T47D (cell line): Measurements from ENCODE around the gene NREP.

Experiments
- DNase-seq, 2 experiments: peaks; one replicate each; pipeline versions ENCODE4 v3.0.0 to v3.0.0-alpha.2; 2011 to 2012; ENCODE audit warnings: low read depth in 1 of 2, low spot score in 1 of 2
- JUND ChIP-seq: IDR thresholded peaks from 2 replicates; pipeline ENCODE4 v1.6.1; 2012; ENCODE audit warnings: low read depth
- in situ Hi-C: cut with HindIII; loops from 2 replicates; pipeline ENCODE4 v1.10.0; 2016; ENCODE audit warnings: low sequenced_read_pairs, low pct_unique_long_range_greater_than_20kb

NREP gene, protein sequence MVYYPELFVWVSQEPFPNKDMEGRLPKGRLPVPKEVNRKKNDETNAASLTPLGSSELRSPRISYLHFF

DNA sequence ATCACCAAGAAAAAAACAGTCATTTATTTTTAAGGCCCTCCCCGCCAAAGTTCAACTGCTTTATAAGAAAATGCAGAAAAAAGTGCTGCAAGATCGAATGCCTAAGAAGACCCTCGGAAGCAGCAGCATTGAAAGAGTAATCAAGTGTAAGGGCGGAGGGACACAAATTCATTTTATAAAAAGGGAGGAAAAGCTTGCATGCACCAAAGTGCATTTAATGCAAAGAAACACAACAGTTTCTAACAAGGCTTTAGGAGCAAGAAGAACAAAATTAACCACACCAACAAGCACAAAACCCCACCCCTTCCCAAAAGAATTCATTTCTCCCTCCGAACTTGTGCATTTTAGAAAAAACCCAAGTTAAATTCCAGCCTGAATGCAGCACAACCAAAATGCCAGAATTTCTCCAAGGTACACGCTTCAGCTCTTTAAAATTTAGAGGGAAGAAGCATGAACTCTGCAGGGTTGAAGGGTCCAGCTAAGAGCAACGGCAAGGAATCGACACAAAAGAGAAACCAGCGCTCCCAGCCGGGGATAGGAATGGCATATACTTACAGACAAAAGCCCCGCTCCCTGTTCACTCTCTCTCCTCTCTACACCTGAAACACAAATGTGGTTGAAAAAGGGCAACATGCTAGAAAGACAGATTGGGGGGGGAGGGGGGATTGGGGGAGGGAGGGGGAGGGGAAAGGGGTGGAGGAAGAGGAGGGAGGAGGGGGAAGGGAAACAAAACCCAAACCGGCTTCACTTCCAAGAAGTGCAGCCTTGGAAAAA is at the start of gene NREP:
TSS of gene NREP (minus strand) at position 614 of the 774 bp plus-strand sequence. CDS start 1,422 bp downstream, outside the sequence.
- DNase-seq = peak in 1 of 2 experiments; percentile 28
- in situ Hi-C loops = no loop called here
- TF ChIP-seq JUND = no peak

GRCh38 chr5:111806753-111807152 is 49.8 kb upstream of the NREP start:
- no peak for DNase-seq
- in situ Hi-C loops = no loop called here
- no peak for TF ChIP-seq JUND

- in situ Hi-C loops = no loop called here
- TF ChIP-seq JUND = no peak
- DNase-seq = no peak
These were observed 49.2 kb upstream of the NREP start for GRCh38 chr5:111806156-111806555.

DNA sequence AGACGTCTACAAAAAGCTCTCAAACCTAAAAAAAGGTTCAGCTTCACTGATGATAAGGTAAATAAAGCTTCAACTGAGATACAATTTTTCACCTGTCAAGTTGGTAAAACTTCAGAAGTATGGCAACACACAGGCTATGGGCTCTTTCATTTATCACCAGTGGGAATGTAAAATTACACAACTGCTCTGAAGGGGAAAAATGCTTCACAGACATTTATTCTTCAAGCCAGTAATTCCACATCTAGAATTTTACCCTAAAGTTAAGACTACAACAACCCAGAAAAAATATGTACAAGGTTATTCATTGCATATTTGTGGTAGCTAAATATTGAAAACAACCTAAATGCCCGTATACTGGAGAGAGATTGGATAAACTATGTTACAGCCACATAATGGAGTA is 48.1 kb upstream of the NREP start:
- no peak for TF ChIP-seq JUND
- DNase-seq = no peak
- in situ Hi-C loops = no loop called here

DNA sequence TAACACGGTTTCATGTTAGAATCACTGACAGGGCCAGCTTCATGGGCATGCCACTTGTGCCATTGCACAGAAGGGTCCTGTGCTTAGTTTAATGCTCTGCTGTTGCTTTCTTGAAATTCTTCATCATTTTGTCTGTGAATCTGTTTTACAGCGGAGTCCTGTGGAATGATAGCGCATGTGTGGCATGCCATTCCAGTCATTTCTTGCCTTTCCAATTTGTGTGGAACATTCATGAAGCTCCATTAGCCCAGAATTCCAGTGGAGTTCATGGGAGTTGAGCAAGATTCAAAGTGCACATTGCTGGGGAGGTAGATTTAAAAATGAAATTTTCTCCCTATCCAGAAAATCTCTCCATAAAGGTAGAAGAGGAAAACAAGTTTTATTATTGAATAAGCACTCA is 43.4 kb upstream of the NREP start:
- no peak for TF ChIP-seq JUND
- in situ Hi-C loops = no loop called here
- DNase-seq = no peak

GRCh38 chr5:111795142-111795541 is 38.1 kb upstream of the NREP start:
- DNase-seq = peak in 1 of 2 experiments; percentile 10
- no peak for TF ChIP-seq JUND
- in situ Hi-C loops = no loop called here

GRCh38 chr5:111792471-111793058 is 35.6 kb upstream of the NREP start:
- no peak for DNase-seq
- in situ Hi-C loops = no loop called here
- TF ChIP-seq JUND = no peak

- peak in 1 of 2 experiments; percentile 45 for DNase-seq
- in situ Hi-C loops = no loop called here
- no peak for TF ChIP-seq JUND
These were observed 33.3 kb upstream of the NREP start for GRCh38 chr5:111790295-111790694.

DNA sequence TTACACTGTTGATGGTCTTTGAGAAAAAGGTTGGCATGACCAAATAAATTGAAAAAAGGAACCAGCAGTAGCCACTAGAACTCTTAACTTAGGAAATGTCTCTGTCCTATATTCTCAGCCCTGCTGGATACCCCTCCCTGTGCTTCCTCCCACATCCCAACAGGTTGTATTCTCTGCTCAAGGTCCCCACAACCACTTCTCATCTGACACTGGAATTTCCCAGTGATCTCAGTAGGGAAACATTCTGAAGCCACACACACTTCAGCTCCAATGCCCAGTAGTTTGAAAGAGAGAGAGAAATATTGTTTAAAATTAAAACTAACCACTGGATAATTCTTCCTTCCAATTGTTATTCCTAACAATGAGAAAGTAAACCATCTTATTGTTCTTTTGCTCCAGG is 30.0 kb upstream of the NREP start:
- no peak for TF ChIP-seq JUND
- in situ Hi-C loops = no loop called here
- no peak for DNase-seq

DNA sequence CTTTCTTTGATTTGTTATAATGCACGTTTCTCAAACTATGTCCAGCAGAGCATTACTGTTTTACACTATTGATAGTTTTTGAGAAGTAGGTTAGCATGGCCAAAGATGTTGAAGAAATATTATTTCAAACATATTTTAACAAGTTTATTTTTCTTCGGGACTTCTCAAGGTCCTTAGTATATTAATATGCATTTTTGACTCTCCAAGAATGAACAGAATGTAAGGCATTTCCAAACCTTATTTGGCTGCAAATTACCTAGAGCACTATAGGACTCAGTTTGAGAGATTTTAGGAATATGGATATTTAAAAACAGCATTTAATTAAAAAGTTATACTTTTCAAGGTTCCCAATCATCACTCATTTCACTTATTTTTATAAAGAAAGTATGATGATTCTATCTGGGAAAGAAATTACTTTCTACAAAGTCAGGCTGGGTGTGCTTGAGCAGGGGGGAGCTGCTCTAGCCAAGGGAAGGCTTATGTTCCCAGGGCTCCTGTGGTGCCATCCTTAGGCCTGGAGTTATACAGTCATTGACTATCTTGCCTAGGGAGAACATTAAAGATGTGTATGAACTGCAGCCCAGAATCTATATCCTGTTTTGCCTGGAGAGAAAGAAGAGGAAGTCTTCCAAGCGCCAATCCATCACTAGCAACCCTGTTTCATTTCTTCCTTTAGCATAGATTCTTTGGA is 27.6 kb upstream of the NREP start:
- no peak for TF ChIP-seq JUND
- in situ Hi-C loops = no loop called here
- DNase-seq = no peak

GRCh38 chr5:111783537-111783936 is 26.5 kb upstream of the NREP start:
- DNase-seq = no peak
- in situ Hi-C loops = no loop called here
- TF ChIP-seq JUND = no peak

DNA sequence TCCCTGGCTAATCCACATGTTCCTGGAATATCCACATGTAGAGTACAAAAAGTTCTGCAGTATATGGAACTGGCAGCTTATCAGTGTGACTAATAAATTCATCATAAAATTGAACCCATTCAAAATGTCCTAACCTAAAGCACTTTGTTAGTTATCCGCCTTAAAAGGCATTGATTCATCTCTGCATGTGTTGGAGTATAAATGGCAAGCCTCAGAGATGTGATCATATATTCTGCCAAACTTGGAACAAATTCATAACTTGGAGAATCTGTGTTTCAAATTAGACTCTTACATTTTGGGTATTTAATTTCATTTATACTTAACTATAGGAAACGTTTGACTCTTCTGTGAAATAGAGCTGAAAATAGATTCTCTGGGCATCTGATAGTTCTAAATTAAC is 25.2 kb upstream of the NREP start:
- no peak for DNase-seq
- TF ChIP-seq JUND = no peak
- in situ Hi-C loops = no loop called here

DNA sequence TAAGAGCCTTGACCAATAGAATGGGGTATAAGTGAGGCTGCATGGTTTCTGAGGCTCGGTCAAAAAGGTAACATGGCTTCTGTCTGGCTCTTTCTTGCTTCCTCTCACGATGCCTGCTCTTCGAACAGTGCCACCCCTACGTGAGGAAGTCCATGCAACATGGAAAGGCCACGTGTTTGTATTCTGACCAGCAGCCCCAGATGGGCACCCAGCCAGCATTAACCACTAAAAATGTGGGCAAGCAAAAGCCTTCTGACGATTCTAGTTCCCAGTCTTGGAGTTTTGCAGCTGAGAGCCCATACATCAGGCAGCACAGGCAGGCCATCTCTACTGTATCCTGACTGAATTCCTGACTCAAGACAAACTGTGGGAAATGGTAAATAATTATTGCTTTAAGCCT is 24.2 kb upstream of the NREP start:
- peak in 1 of 2 experiments; percentile 49 for DNase-seq
- no peak for TF ChIP-seq JUND
- in situ Hi-C loops = no loop called here

DNA sequence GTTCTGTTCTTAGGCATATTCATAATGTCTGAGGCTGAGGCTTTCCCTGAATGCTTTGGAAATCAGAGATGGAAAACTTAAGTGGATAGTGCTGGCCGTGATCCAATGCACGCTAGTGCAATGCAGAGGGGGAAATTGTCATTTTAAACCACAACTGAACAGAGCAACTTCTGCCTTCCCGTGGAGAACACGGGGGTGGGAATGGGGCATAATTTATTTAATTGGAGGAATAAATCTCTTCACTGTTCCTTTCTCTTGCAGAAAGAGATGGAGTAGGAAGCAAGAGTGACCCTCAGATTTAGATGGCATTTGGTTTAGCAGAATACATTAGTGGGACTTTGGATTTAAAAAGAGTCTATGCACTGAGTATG is 22.9 kb upstream of the NREP start:
- no peak for TF ChIP-seq JUND
- in situ Hi-C loops = no loop called here
- no peak for DNase-seq
